Erythroblast (primary cell): ENCODE results near the gene STYXL1.

Experiments used
- GATA1 ChIP-seq: IDR thresholded peaks from 2 replicates; pipeline ENCODE4 v1.6.1; 2011; ENCODE audit warnings: low read depth, mild to moderate bottlenecking, control low read depth, low read length, moderate library complexity
- POLR2A ChIP-seq: IDR thresholded peaks from 2 replicates; pipeline ENCODE4 v1.6.1; 2011; ENCODE audit warnings: mild to moderate bottlenecking, low read length

DNA sequence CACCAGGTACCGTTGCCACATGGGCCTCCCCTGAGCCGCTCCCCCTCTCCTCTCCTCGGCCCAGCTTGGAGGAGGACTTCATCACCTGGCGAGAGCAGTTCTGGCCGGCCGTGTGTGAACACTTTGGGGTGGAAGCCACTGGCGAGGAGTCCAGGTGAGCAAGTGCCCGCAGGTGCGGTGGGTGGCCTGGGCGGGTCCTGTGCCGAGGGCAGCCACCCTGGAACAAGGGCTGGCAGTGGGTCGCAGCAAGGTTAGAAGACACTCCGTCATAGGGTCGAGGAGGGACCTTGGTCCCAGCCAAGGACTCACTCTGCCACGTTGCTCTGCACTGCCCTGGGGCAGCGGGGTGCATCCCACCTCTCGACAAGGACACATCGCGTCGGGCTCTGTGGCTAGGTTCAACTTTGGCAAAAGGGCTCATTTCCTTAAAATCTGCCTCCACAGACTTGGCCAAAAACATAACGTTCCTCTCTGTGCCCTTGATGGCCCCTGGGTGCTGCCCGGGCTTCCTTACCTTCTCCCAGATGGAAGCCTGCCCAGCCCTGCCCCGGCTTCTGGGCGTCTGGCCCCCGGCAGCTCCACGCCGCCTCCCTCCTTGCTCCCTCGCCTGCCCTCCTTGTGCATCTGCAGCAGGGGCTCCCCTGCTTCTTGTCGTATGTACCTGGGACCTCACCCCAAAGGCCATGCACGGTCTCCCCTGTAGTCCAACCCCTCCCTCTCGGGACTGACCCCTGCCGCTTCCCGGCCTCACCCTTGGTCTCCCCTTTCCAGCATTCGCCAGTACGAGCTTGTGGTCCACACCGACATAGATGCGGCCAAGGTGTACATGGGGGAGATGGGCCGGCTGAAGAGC lies 66.1 kb downstream of the STYXL1 start:
- TF ChIP-seq POLR2A = no peak
- no peak for TF ChIP-seq GATA1
